ENCODE results near the gene RFX1.

- TF ChIP-seq EZH2 (IDR thresholded peaks at IDR 0.05; ENCODE audit: borderline replicate concordance, insufficient read depth, low read depth, low read length, poor library complexity, severe bottlenecking) (no peak), CTCF (IDR thresholded peaks at IDR 0.05) (no peak)
Measured at GRCh38 chr19:14012378-14012915, 6.3 kb upstream of the RFX1 start.

Measured in B cell (primary cell).